B cell (primary cell): Measurements from ENCODE around the gene PGPEP1.

Experiments used
- EZH2 ChIP-seq: IDR thresholded peaks from 2 replicates; pipeline ENCODE4 v1.6.1; 2012; ENCODE audit warnings: borderline replicate concordance, low read depth, mild to moderate bottlenecking, moderate library complexity, low read length; ENCODE audit not compliant: insufficient read depth, poor library complexity, severe bottlenecking
- TF ChIP-seq, protein P1 (sequence below): fragments of 200-600 bp; IDR thresholded peaks from one replicate; pipeline ENCODE4 v1.8.0; 2022; ENCODE audit warnings: antibody characterized with exemption, mild to moderate bottlenecking

- TF ChIP-seq, protein P1, sequence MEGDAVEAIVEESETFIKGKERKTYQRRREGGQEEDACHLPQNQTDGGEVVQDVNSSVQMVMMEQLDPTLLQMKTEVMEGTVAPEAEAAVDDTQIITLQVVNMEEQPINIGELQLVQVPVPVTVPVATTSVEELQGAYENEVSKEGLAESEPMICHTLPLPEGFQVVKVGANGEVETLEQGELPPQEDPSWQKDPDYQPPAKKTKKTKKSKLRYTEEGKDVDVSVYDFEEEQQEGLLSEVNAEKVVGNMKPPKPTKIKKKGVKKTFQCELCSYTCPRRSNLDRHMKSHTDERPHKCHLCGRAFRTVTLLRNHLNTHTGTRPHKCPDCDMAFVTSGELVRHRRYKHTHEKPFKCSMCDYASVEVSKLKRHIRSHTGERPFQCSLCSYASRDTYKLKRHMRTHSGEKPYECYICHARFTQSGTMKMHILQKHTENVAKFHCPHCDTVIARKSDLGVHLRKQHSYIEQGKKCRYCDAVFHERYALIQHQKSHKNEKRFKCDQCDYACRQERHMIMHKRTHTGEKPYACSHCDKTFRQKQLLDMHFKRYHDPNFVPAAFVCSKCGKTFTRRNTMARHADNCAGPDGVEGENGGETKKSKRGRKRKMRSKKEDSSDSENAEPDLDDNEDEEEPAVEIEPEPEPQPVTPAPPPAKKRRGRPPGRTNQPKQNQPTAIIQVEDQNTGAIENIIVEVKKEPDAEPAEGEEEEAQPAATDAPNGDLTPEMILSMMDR: no peak
- TF ChIP-seq EZH2: no peak
Observed at GRCh38 chr19:18406749-18407148, 66.4 kb downstream of the PGPEP1 start.
